GM12892 (cell line): Measurements from ENCODE around the gene CRYBG3.

Experiments used
- POLR2A ChIP-seq: IDR thresholded peaks from 2 replicates; pipeline ENCODE4 v1.6.1; 2011; ENCODE audit warnings: low read depth, low read length, control low read depth
- TAF1 ChIP-seq: IDR thresholded peaks from 2 replicates; pipeline ENCODE4 v1.6.1; 2011; ENCODE audit warnings: low read depth, mild to moderate bottlenecking, control low read depth, low read length, borderline replicate concordance

- TF ChIP-seq TAF1 (no peak), POLR2A (no peak)
These were observed 138.1 kb downstream of the CRYBG3 start for GRCh38 chr3:97959872-97960271.
